Transverse colon (tissue), 4 donors: Measurements from ENCODE around the gene SLC39A5.

Experiments
- CTCF ChIP-seq, 5 experiments: fragments of 200-600 bp in 3 of 5; fragments of 450-650 bp in 2 of 5; sonication (generic) in 3 of 5; IDR thresholded peaks; 1 replicate in 2 of 5; 2 replicates in 3 of 5; pipeline ENCODE4 v1.5.1; 2016 to 2017; ENCODE audit warnings: antibody characterized with exemption in 5 of 5, inconsistent platforms in 3 of 5, mild to moderate bottlenecking in 2 of 5, moderate library complexity in 1 of 5
- EP300 ChIP-seq: sonication (generic); formaldehyde crosslinking; IDR thresholded peaks from one replicate; pipeline ENCODE4 v1.6.1; 2017; ENCODE audit warnings: antibody characterized with exemption, low read depth
- POLR2AphosphoS5 ChIP-seq, 3 donors: sonication (generic); formaldehyde crosslinking; IDR thresholded peaks; one replicate each; pipeline ENCODE4 v1.6.1; 2016; ENCODE audit warnings: antibody characterized with exemption in 3 of 3

- TF ChIP-seq CTCF (IDR thresholded peaks at IDR 0.05) = no peak
- no peak for TF ChIP-seq EP300
- no peak for TF ChIP-seq POLR2AphosphoS5 (IDR thresholded peaks at IDR 0.05)
These were observed 52.7 kb downstream of the SLC39A5 start for GRCh38 chr12:56282579-56282978.
